ENCODE measurements around the gene HCST.
"Not testable (repeated sequence)": the region's sequence is repeated elsewhere in the genome, so short reads cannot be mapped to it uniquely, and the experiment has no call there.

The HCST gene

GRCh38 chr19:35888398-35888797, 13.9 kb upstream of the HCST start:
- Histone ChIP-seq H3K36me3 (ENCODE audit: control insufficient read depth, insufficient read depth, low read length) (peaks cover 19% of the 10 kb centered on the region), H3K4me3 (replicated peaks; ENCODE audit: low read depth, low read length) (no peak overlapping the region), H3K27me3 (replicated peaks; ENCODE audit: control insufficient read depth, insufficient read depth, low read length) (no peaks in the 10 kb centered on the region)
- TF ChIP-seq, protein P1, sequence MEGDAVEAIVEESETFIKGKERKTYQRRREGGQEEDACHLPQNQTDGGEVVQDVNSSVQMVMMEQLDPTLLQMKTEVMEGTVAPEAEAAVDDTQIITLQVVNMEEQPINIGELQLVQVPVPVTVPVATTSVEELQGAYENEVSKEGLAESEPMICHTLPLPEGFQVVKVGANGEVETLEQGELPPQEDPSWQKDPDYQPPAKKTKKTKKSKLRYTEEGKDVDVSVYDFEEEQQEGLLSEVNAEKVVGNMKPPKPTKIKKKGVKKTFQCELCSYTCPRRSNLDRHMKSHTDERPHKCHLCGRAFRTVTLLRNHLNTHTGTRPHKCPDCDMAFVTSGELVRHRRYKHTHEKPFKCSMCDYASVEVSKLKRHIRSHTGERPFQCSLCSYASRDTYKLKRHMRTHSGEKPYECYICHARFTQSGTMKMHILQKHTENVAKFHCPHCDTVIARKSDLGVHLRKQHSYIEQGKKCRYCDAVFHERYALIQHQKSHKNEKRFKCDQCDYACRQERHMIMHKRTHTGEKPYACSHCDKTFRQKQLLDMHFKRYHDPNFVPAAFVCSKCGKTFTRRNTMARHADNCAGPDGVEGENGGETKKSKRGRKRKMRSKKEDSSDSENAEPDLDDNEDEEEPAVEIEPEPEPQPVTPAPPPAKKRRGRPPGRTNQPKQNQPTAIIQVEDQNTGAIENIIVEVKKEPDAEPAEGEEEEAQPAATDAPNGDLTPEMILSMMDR (IDR thresholded peaks at IDR 0.05; ENCODE audit: insufficient read depth, low read length, poor library complexity, severe bottlenecking) = no peak
- DNase-seq (ENCODE audit: extremely low read depth, insufficient read length) = no peak

GRCh38 chr19:35889370-35890112, 12.8 kb upstream of the HCST start:
- peaks cover 21% of the 10 kb centered on the region for H3K36me3 ChIP-seq (ENCODE audit: control insufficient read depth, insufficient read depth, low read length)
- TF ChIP-seq, protein P1 (IDR thresholded peaks at IDR 0.05; ENCODE audit: insufficient read depth, low read length, poor library complexity, severe bottlenecking) = no peak
- H3K4me3 ChIP-seq (replicated peaks; ENCODE audit: low read depth, low read length) = no peak overlapping the region
- H3K27me3 ChIP-seq (replicated peaks; ENCODE audit: control insufficient read depth, insufficient read depth, low read length) = no peaks in the 10 kb centered on the region
- DNase-seq (ENCODE audit: extremely low read depth, insufficient read length) = no peak

DNA sequence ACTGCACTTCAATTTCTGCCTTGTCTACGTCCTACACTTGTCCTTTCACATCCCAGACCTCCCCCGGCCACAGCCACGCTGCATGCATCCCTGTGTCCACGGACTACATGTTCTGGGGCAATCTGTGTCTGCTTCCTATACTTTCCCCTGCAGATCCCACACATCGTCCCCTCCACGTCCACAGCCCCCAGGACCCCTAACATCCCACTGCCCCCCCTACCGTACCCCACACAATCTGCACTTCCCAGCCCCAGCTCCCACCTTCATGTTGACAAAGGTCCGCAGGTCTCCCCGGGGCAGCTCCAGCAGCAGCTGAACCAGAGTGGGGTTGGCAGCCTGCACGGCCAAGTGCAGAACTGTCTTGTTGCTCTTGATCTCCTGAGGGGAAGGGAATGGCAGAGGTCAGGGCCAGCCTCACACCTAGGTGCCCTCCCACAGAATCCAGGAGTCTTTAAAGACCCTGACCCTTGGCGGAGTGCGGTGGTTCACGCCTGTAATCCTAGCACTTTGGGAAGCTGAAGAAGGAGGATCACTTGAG, 12.1 kb upstream of the HCST start:
- Histone ChIP-seq H3K36me3 (ENCODE audit: control insufficient read depth, insufficient read depth, low read length) (peaks cover 22% of the 10 kb centered on the region), H3K4me3 (replicated peaks; ENCODE audit: low read depth, low read length) (no peak overlapping the region), H3K27me3 (replicated peaks; ENCODE audit: control insufficient read depth, insufficient read depth, low read length) (no peaks in the 10 kb centered on the region)
- TF ChIP-seq, protein P1 (IDR thresholded peaks at IDR 0.05; ENCODE audit: insufficient read depth, low read length, poor library complexity, severe bottlenecking) = no peak
- DNase-seq (ENCODE audit: extremely low read depth, insufficient read length) = no peak

DNA sequence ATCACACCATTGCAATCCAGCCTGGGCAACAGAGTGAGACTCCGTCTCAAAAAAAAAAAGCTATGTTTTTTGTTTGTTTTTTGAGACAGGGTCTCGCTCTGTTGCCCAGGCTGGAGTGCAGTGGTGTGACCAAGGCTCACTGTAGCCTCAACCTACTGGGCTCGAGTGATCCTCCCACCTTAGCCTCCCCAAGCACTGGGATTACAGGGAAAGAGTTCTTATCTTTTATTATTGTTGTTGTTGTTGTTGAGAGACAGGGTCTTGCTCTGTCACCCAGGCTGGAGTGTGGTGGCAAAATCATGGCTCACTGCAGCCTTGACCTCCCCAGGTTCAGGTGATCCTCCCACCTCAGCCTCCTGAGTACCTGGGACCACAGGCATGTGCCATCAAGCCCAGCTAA, 10.5 kb upstream of the HCST start:
- H3K27me3 ChIP-seq (replicated peaks; ENCODE audit: control insufficient read depth, insufficient read depth, low read length); DNase-seq (ENCODE audit: extremely low read depth, insufficient read length); H3K4me3 ChIP-seq (replicated peaks; ENCODE audit: low read depth, low read length): not testable (repeated sequence)
- peaks cover 33% of the 10 kb centered on the region for H3K36me3 ChIP-seq (ENCODE audit: control insufficient read depth, insufficient read depth, low read length)

- Histone ChIP-seq H3K27me3 (replicated peaks; ENCODE audit: control insufficient read depth, insufficient read depth, low read length) (no peaks in the 10 kb centered on the region), H3K4me3 (replicated peaks; ENCODE audit: low read depth, low read length) (no peak overlapping the region), H3K36me3 (ENCODE audit: control insufficient read depth, insufficient read depth, low read length) (peaks cover 40% of the 10 kb centered on the region)
- no peak for DNase-seq (ENCODE audit: extremely low read depth, insufficient read length)
- TF ChIP-seq, protein P1 (IDR thresholded peaks at IDR 0.05; ENCODE audit: insufficient read depth, low read length, poor library complexity, severe bottlenecking) = no peak
Measured at GRCh38 chr19:35894342-35894741, 8.0 kb upstream of the HCST start.

DNA sequence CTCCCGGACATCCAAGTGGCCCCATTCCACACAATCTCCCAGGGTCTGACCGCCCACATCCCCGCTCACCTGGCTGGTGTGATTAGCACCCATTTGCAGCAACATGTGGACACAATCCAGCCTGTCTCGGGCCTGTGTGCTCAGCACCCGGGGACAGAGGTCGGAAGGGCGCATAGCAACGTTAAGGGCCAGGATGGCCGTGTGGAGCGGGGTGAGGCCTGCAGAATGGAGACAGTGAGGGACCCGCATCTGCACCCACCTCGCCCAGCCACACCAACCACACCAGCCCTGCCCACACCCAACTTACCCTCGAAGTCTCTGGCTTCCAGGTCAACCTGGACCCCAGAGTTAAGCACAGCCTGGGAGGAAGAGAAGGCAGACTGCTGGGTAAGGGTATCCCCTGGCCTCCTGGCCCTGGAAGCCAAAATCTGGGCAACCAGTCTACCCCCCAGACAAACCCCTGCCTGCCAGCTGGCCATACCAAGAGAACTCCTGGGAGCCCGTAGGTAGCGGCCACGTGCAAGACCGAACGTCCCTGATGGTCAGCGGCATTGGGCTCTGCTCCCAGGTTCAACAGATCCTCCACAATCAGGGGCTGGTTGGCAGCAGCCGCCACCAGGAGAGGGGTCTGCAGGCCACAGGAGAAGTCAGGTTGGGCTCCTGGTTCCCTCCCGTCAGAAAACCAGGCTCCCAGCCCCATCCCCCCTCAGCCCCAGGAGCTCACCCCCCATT, 6.3 kb upstream of the HCST start:
- DNase-seq (ENCODE audit: extremely low read depth, insufficient read length) = no peak
- TF ChIP-seq, protein P1 (IDR thresholded peaks at IDR 0.05; ENCODE audit: insufficient read depth, low read length, poor library complexity, severe bottlenecking) = no peak
- Histone ChIP-seq H3K4me3 (replicated peaks; ENCODE audit: low read depth, low read length) (no peak overlapping the region), H3K27me3 (replicated peaks; ENCODE audit: control insufficient read depth, insufficient read depth, low read length) (no peaks in the 10 kb centered on the region), H3K36me3 (ENCODE audit: control insufficient read depth, insufficient read depth, low read length) (peaks cover 30% of the 10 kb centered on the region)

All from GM06990 (cell line).